Gastrocnemius medialis (tissue), 4 donors: ENCODE data around the gene ACOXL. TPM values are rescaled to one million over a fixed set of nuclear protein-coding genes. Genes with fewer than 3 reads are reported as not detected.
A peak's percentile ranks its signal among the peaks of the same experiment; 100 is the strongest.

Experiments used
- ATAC-seq, 2 donors: fragments of 150-250 bp; one replicate each; pipeline ENCODE4 v1.9.1; 2016
- DNase-seq, 2 donors: peaks; one replicate each; pipeline ENCODE4 v3.0.0-alpha.2; 2019
- H3K27ac ChIP-seq, 4 donors: fragments of 200-600 bp; sonication (generic); 1 replicate in 1 of 4; 2 replicates in 3 of 4; pipeline ENCODE4 v1.5.1; 2016 to 2018; ENCODE audit warnings: mild to moderate bottlenecking in 2 of 4, moderate library complexity in 1 of 4
- H3K27me3 ChIP-seq, 3 donors: fragments of 200-600 bp; sonication (generic) in 2 of 3; 1 replicate in 1 of 3; 2 replicates in 2 of 3; pipeline versions ENCODE4 v1.5.1 to v1.6.0; 2016 to 2019; ENCODE audit warnings: mild to moderate bottlenecking in 1 of 3, moderate library complexity in 1 of 3
- H3K36me3 ChIP-seq, 2 donors: fragments of 200-600 bp; sonication (generic) in 1 of 2; one replicate each; pipeline ENCODE4 v1.5.1; 2017 to 2018
- H3K4me1 ChIP-seq, 2 donors: fragments of 200-600 bp; sonication (generic) in 1 of 2; one replicate each; pipeline ENCODE4 v1.5.1; 2016 to 2017; ENCODE audit warnings: mild to moderate bottlenecking in 2 of 2
- H3K4me3 ChIP-seq, 4 donors: fragments of 200-600 bp; sonication (generic) in 3 of 4; 1 replicate in 1 of 4; 2 replicates in 3 of 4; pipeline ENCODE4 v1.5.1; 2016 to 2019; ENCODE audit warnings: mild to moderate bottlenecking in 2 of 4
- H3K9me3 ChIP-seq, 3 donors: fragments of 200-600 bp; sonication (generic) in 2 of 3; 1 replicate in 1 of 3; 2 replicates in 2 of 3; pipeline ENCODE4 v1.5.1; 2016 to 2019
- POLR2A ChIP-seq, 2 donors: fragments of 450-650 bp; IDR thresholded peaks; one replicate each; pipeline ENCODE4 v1.6.1; 2017; ENCODE audit warnings: antibody characterized with exemption in 2 of 2, mild to moderate bottlenecking in 2 of 2, moderate library complexity in 2 of 2
- in situ Hi-C, 4 donors: fragments of 200-750 bp; cut with MboI; loops; one replicate each; pipeline versions ENCODE4 v1.15.0 to v1.8.0; 2017; ENCODE audit warnings: low sequenced_read_pairs in 4 of 4
- intact Hi-C: fragments of 100-400 bp; cut with DNase I; formaldehyde crosslinking; loops from one replicate; pipeline ENCODE4 v1.15.1; 2023; ENCODE audit warnings: low total_unique reads
- total RNA-seq, 4 donors: library from RNA; depleted of rRNA; stranded (reverse); fragments of >200 nt; gene quantifications; one replicate each; pipeline versions ENCODE4 v1.1.0 to v1.2.3, GENCODE V29; 2016
- TF ChIP-seq, protein P1 (sequence below), 5 experiments: fragments of 450-650 bp in 3 of 5; fragments of 200-600 bp in 2 of 5; sonication (generic) in 2 of 5; IDR thresholded peaks in 4 of 5; conservative IDR thresholded peaks in 1 of 5; 1 replicate in 4 of 5; 2 replicates in 1 of 5; pipeline ENCODE4 v1.5.1; 2016 to 2019; ENCODE audit warnings: antibody characterized with exemption in 5 of 5, mild to moderate bottlenecking in 3 of 5, moderate library complexity in 3 of 5

ACOXL gene
- total RNA-seq, 4 donors from 2014 or later, result not detected

GRCh38 chr2:111143107-111143842 lies 410.9 kb downstream of the ACOXL start:
- DNase-seq, result peak in 1 of 2 donors; percentile 54
- intact Hi-C loops, result no loop called here
- TF ChIP-seq, protein P1, sequence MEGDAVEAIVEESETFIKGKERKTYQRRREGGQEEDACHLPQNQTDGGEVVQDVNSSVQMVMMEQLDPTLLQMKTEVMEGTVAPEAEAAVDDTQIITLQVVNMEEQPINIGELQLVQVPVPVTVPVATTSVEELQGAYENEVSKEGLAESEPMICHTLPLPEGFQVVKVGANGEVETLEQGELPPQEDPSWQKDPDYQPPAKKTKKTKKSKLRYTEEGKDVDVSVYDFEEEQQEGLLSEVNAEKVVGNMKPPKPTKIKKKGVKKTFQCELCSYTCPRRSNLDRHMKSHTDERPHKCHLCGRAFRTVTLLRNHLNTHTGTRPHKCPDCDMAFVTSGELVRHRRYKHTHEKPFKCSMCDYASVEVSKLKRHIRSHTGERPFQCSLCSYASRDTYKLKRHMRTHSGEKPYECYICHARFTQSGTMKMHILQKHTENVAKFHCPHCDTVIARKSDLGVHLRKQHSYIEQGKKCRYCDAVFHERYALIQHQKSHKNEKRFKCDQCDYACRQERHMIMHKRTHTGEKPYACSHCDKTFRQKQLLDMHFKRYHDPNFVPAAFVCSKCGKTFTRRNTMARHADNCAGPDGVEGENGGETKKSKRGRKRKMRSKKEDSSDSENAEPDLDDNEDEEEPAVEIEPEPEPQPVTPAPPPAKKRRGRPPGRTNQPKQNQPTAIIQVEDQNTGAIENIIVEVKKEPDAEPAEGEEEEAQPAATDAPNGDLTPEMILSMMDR (IDR thresholded peaks at IDR 0.05 in 4 of 5, conservative IDR thresholded peaks at IDR 0.05 in 1 of 5), result no peak
- no peak for TF ChIP-seq POLR2A (IDR thresholded peaks at IDR 0.05)
- in situ Hi-C loops, result loop anchor here in 1 of 4 donors (25.0 kb wide), 1 partner anchor 1119 kb away; the partner anchor contains the start of gene ZC3H8
- Histone ChIP-seq H3K4me1 (peaks cover 34 to 46% of the 10 kb centered on the region in 2 donors), H3K36me3 (no peaks in the 10 kb centered on the region), H3K27ac (peak overlapping the region in 3 of 4 donors; percentile 9 to 17 (median 16)), H3K27me3 (no peaks in the 10 kb centered on the region), H3K9me3 (no peaks in the 10 kb centered on the region), H3K4me3 (no peak overlapping the region)
- peak; percentile 58 to 62 for ATAC-seq

DNA sequence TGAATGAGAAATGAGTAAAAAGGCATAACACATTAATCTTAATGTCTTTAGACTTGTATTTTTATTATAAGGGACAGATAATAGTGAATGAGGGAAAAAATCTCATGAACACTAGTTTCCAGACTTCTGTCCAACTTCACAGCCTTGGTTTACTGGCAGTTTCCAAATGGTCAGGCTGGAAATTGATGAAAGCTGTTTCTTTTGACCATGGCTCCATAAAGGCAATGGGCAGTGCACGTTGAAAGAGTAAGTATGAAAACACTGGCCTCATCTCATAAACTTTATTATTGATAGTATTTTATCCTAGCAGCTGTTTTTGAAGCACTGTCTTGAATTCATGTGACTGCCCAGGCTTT lies 411.4 kb downstream of the ACOXL start:
- Histone ChIP-seq H3K36me3 (no peaks in the 10 kb centered on the region), H3K4me1 (peaks cover 29 to 40% of the 10 kb centered on the region in 2 donors), H3K27ac (peak overlapping the region in 1 of 4 donors; percentile 17), H3K27me3 (no peaks in the 10 kb centered on the region), H3K9me3 (no peaks in the 10 kb centered on the region), H3K4me3 (no peak overlapping the region)
- no peak for TF ChIP-seq POLR2A (IDR thresholded peaks at IDR 0.05)
- TF ChIP-seq, protein P1 (IDR thresholded peaks at IDR 0.05 in 4 of 5, conservative IDR thresholded peaks at IDR 0.05 in 1 of 5), result no peak
- in situ Hi-C loops, result loop anchor here in 1 of 4 donors (25.0 kb wide), 1 partner anchor 1118 kb away; the partner anchor contains the start of gene ZC3H8
- intact Hi-C loops, result loop anchor here (2.0 kb wide), 1 partner anchor 17 kb away; no protein-coding TSS in a partner anchor
- ATAC-seq (no peak), DNase-seq (no peak)

DNA sequence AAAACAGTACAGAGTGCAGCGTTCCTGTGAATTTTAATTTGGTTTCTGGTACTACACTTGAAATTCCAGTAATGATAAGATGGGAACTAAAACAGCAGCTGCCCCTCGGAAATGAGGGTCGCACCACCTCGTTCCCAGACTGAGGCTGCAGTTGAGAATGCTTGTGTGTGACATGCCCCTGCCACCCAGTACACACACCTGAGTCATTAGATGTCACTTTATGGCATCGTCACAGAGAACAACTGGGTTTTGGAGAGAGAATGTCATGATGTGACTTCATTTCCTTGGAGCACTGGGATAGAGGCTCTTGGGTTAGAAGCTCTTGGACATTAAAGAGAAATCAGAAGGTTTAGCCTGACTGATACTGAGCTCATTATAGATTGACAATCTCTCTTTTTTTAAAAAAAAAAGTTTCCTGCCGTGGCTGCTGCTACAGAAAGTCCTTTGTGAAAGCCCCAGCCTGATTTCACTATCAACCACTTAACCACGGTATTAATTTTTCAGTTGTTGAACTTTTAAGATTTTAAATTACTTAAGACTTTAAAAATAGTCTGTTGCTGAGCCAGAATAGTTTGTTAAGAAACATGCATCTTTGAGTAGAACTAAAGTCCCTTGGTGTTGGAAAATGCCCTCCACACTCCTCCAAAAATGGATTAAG lies 412.9 kb downstream of the ACOXL start:
- Histone ChIP-seq H3K4me3 (no peak overlapping the region), H3K36me3 (no peaks in the 10 kb centered on the region), H3K27ac (no peak overlapping the region), H3K9me3 (no peaks in the 10 kb centered on the region), H3K27me3 (no peaks in the 10 kb centered on the region), H3K4me1 (peaks cover 15 to 26% of the 10 kb centered on the region in 2 donors)
- in situ Hi-C loops, result loop anchor here in 1 of 4 donors (25.0 kb wide), 1 partner anchor 1117 kb away; the partner anchor contains the start of gene ZC3H8
- ATAC-seq (no peak), DNase-seq (no peak)
- no peak for TF ChIP-seq POLR2A (IDR thresholded peaks at IDR 0.05)
- TF ChIP-seq, protein P1 (IDR thresholded peaks at IDR 0.05 in 4 of 5, conservative IDR thresholded peaks at IDR 0.05 in 1 of 5), result no peak
- intact Hi-C loops, result loop anchor here (2.0 kb wide), 1 partner anchor 16 kb away; no protein-coding TSS in a partner anchor

DNA sequence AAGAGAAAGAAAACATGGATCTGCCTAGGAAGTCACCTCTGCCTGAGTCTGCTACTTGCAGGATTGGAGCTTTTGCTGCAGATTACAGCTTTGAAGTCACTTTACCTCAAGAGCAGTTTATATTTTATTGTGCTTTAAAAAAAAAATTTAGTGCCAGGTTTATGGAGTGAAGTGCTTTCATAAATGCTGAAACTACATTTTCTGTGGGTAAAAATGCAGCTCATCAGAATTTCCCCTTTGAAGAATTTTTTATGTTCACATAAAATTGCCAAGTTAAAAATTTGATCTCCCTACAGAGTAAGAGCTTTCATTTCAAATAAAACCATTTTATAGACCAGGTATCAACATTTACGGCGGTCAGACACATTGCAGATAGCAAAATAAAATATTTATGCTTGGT lies 413.6 kb downstream of the ACOXL start:
- ATAC-seq (no peak), DNase-seq (no peak)
- intact Hi-C loops (loop anchor here (2.0 kb wide), 1 partner anchor 15 kb away; no protein-coding TSS in a partner anchor), in situ Hi-C loops (loop anchor here in 1 of 4 donors (25.0 kb wide), 1 partner anchor 1116 kb away; the partner anchor contains the start of gene ZC3H8)
- Histone ChIP-seq H3K27me3 (no peaks in the 10 kb centered on the region), H3K4me1 (peaks cover 8 to 19% of the 10 kb centered on the region in 2 donors), H3K27ac (no peak overlapping the region), H3K4me3 (no peak overlapping the region), H3K36me3 (peaks cover 0 to 6% of the 10 kb centered on the region in 2 donors), H3K9me3 (no peaks in the 10 kb centered on the region)
- no peak for TF ChIP-seq POLR2A (IDR thresholded peaks at IDR 0.05)
- TF ChIP-seq, protein P1 (IDR thresholded peaks at IDR 0.05 in 4 of 5, conservative IDR thresholded peaks at IDR 0.05 in 1 of 5), result no peak
